Myocyte (in vitro differentiated cells): ENCODE measurements around the gene SLC37A3. TPM values are rescaled to one million over a fixed set of nuclear protein-coding genes. Genes with fewer than 3 reads are reported as not detected.
"Not testable (repeated sequence)": the region's sequence is repeated elsewhere in the genome, so short reads cannot be mapped to it uniquely, and the experiment has no call there.

Experiments
- DNase-seq: peaks from one replicate; pipeline ENCODE4 v3.0.0-alpha.2; 2012; ENCODE audit warnings: low read depth
- total RNA-seq: library from RNA; depleted of rRNA; stranded (reverse); fragments of >200 nt; gene quantifications from 2 replicates; pipeline ENCODE4 v1.2.3, GENCODE V29; 2014

SLC37A3 gene
- total RNA-seq, 1 donor from 2014 or later: 40.3 TPM

DNA sequence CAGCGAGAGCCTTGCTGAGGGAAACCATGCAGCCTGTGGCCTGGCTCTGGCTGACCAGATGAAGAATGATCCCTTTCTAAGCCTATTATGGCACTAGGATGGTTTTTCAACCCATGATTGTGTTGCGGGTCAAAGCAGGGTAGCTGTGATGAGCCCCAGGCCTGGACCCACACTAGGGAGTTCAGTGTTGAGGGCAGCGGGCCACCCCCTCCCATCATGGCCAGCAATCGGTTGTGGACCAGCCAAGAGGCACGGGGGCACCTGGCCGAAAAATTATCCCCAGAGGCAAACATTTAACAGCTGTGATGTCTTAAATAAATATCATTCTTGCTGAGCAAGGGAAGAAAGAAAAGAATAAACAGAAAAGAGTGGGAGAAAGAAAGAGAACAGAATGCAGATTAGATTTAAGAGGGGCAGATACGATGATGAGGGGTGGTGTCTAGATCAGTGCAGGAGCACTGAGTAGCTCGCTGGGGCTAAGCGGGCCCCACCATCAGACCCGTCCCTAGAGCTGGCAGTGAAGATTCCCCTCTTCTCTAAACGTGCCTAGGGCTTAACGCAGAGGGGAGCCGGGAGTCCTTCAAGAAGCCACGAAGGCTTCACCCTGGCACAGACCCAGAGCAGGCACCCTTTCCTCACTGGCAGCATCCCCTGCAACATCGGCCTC, 82.7 kb downstream of the SLC37A3 start:
- DNase-seq: no peak

- DNase-seq: no peak
Observed at GRCh38 chr7:140314573-140315480, 83.5 kb downstream of the SLC37A3 start.

GRCh38 chr7:140312141-140312846, 86.0 kb downstream of the SLC37A3 start:
- DNase-seq: no peak

DNA sequence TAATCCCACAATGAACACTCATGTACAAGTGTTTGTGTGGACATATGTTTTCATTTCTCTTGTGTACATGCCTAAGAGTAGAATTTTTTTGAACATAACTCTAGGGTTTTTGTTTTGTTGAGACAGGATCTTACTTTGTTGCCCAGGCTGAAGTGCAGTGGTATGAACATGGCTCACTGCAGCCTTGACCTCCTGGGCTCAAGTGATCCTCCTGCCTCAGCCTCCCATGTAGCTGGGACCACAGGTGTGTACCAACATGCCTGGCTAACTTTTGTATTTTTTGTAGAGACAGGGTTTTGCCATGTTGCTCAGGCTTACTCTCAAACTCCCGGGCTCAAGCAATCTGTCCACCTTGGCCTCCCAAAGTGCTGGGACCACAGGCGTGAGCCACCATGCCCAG, 87.2 kb downstream of the SLC37A3 start:
- DNase-seq: not testable (repeated sequence)

DNA sequence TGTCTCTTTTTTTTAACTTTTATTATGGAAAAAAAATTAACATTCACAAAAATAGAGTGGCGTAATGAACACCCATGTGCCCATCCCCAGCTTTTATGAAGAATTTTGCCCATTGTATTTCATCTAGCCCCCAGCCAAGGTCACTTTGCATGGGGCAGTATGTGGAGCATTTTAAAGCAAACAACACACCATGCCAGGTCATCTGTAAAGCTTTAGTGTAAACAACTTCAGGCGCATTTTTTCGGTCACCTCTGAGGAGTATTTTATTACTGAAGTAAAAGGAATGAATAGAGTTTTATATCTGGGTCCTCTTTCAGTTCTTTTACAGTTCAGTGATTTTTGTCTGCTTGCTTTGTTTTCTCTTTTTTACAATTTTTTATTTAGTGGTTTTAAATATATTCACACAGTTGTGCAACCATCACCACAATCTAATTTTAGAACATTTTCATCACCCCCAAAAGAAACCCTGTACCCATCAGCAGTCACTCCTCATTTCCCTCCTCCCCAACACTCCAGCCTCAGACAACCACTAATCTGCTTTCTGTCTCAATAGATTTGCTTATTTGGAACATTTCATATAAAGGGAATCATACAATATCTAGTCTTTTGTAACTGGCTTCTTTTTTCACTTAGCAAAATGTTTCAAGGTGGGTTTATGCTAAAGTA, 87.9 kb downstream of the SLC37A3 start:
- no peak for DNase-seq

DNA sequence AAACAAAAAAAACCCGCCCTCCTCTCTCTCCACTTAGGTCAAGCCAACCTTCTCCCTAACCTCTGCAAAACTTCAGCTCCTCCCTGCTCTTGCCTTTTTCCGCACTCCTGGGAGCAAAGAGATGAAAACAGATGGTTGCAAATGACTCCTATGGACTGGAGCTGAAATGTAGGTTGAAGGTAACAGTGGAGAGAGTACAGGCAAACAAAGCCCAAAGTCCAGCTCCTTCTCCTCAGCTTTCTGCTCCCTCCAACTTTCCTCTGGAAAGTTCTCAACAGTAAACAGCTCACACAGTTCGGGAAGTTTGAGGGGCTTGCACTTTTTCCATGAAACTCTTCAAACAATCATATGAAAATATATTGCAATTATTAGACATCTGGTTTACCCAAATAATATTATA, 90.3 kb downstream of the SLC37A3 start:
- DNase-seq: no peak

- peak; percentile 56 for DNase-seq
Observed at GRCh38 chr7:140304191-140304799, 94.0 kb downstream of the SLC37A3 start.

GRCh38 chr7:140300243-140301136, 97.8 kb downstream of the SLC37A3 start:
- no peak for DNase-seq

DNA sequence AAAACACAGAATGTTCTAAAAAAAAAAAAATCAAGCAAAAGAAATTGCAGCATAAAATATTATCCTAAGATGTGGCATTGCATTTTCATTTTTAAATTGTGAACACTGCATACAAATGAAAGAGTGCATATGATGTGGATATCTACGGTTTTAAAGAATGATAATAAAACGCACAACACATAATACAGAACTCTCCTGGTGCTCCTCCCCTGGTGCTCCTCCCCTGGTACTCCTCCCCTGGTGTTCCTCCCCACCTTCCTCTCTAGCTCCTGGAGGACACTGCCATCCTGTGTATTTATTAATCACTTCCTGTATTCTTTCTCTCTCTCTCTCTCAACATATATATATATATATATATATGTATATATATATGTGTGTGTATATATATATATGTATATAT, 100.1 kb downstream of the SLC37A3 start:
- DNase-seq: no peak

GRCh38 chr7:140297192-140297591, 101.1 kb downstream of the SLC37A3 start:
- no peak for DNase-seq

GRCh38 chr7:140295224-140295738, 103.0 kb downstream of the SLC37A3 start:
- no peak for DNase-seq

DNA sequence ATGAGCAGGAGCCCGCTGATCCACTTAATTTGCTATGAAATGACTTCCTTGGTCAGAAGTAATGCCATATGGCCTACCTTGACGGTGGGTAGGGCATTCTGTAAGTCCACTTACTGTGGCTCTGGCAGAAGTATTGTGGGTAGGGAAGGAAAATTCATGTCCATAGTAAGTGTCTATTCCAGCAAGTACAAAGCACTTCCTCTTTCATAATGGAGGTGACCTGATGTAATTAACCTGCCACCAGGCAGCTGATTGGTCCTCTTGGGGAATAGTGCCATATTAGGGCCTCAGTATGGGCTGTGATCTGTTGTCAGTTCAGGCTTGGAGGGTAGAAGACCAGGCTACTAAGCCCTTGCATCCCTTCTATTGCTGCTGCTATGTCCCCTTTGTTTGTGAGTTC, 103.9 kb downstream of the SLC37A3 start:
- no peak for DNase-seq

DNA sequence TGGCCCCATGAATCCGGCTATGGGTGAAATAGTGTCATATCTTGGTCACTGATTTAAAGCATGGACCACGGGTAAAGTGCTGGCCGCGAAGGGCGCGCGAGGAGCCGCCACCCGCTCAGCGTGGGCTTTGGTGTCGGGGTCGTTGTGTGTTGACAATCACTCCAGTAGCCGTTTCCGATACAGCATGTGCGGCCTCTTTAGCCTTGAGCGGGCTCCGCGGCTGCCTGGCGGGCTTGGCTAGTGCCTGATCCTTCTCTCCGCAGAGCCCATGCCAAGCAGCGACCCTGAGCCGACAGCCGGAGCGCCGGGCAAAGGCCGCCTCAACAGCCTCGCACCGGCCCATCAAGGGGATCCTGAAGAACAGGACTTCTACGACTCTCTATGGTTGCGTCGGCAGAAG, 105.9 kb downstream of the SLC37A3 start:
- DNase-seq: no peak

GRCh38 chr7:140289804-140290203, 108.5 kb downstream of the SLC37A3 start:
- DNase-seq: no peak

DNA sequence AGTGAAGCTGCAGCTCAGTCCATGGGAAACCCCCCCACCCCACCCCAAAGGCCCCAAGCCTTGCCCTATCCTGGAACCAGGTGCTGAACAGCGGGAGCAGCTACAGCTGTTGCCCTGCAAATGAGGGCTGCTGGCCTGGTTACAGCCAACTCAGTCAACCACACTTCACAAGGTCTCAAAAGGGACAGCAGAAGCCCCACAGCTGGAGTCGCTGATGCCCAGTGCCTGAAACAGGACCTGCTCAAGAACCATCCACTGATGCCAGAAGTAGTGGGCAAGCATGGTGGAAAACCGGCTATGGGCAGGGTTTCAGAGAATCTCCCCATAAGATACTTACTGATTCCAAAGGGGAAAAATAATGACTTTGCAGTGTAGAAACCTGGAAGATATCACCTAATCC, 110.3 kb downstream of the SLC37A3 start:
- peak; percentile 25 for DNase-seq

DNA sequence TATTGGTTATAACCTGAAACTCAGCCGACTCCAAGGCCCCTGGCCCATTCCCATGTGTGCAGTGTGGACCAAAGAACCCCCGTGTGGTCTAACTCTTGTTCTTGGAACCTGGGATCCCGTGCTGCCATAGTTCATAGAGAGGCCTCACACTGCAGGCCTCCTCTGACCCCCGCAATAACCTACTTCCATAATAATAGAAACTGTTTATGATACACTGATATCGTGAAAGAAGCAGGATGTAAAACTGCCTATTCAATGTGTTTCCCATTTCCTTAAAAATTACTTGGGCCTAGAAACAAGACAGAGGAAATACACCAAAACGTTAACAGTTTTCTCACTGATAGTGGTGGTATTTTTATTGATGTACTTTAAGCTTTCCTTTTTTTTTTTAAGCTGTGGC, 112.4 kb downstream of the SLC37A3 start:
- no peak for DNase-seq

DNA sequence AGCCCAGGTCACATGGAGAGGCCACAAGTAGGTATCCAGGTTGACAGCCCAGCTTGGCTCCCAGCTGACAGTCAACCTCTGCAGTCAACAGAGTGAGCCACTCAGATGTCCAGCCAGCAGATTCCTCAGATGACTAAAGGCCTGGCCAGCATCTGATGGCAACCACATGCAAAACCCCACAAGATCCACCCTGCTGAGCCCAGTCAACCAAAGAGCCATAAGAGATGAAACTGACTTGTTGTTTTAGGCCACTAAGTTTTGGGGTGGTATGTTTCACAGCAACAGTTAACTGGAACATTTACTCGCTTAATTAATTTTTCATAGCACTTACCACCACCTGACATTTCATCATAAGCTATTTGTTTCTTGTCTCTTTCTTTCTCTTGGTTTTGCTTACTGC, 114.3 kb downstream of the SLC37A3 start:
- DNase-seq: no peak
